Loucy (cell line): ENCODE results near the gene LUC7L.
"Not testable (repeated sequence)": the region's sequence is repeated elsewhere in the genome, so short reads cannot be mapped to it uniquely, and the experiment has no call there.

Experiments used
- H2AFZ ChIP-seq: fragments of 200-600 bp; sonication (generic); 2 replicates; pipeline ENCODE4 v1.6.0; 2016; ENCODE audit warnings: antibody characterized with exemption, mild to moderate bottlenecking, low read length, moderate library complexity
- H3F3A ChIP-seq: fragments of 200-600 bp; 2 replicates; pipeline ENCODE4 v1.6.0; 2016; ENCODE audit warnings: antibody characterized with exemption, low read depth, mild to moderate bottlenecking
- H3K27me3 ChIP-seq: fragments of 200-600 bp; sonication (generic); 2 replicates; pipeline ENCODE4 v1.6.1; 2014; ENCODE audit warnings: low read length, mild to moderate bottlenecking; ENCODE audit not compliant: insufficient read depth, poor library complexity, severe bottlenecking
- H3K36me3 ChIP-seq: fragments of 200-600 bp; sonication (generic); 2 replicates; pipeline ENCODE4 v1.6.1; 2016; ENCODE audit warnings: low read length; ENCODE audit not compliant: insufficient read depth
- H3K4me1 ChIP-seq: fragments of 200-600 bp; sonication (generic); 2 replicates; pipeline ENCODE4 v1.5.1; 2014; ENCODE audit warnings: low read length, mild to moderate bottlenecking; ENCODE audit not compliant: insufficient read depth, poor library complexity, severe bottlenecking
- H3K4me2 ChIP-seq: fragments of 200-600 bp; sonication (generic); 2 replicates; pipeline ENCODE4 v1.6.0; 2014; ENCODE audit warnings: antibody characterized with exemption, low read length, low read depth, mild to moderate bottlenecking; ENCODE audit not compliant: poor library complexity, severe bottlenecking
- H3K4me3 ChIP-seq: fragments of 200-600 bp; sonication (generic); 2 replicates; pipeline ENCODE4 v1.5.1; 2014; ENCODE audit warnings: low read length, mild to moderate bottlenecking, mixed read lengths; ENCODE audit not compliant: poor library complexity, severe bottlenecking
- H3K79me2 ChIP-seq: fragments of 200-600 bp; sonication (generic); 2 replicates; pipeline ENCODE4 v1.6.1; 2014; ENCODE audit warnings: low read length; ENCODE audit not compliant: insufficient read depth
- H3K9ac ChIP-seq: fragments of 200-600 bp; sonication (generic); 2 replicates; pipeline ENCODE4 v1.6.0; 2014; ENCODE audit warnings: mild to moderate bottlenecking, low read depth, low read length, moderate library complexity; ENCODE audit not compliant: poor library complexity, severe bottlenecking
- H3K9me2 ChIP-seq: fragments of 200-600 bp; sonication (generic); replicated peaks from 2 replicates; pipeline ENCODE4 v1.6.1; 2016; ENCODE audit warnings: low read depth, low read length, mixed read lengths
- H3K9me3 ChIP-seq: fragments of 200-600 bp; sonication (generic); 2 replicates; pipeline ENCODE4 v1.6.1; 2014; ENCODE audit warnings: mild to moderate bottlenecking, antibody characterized with exemption, low read length, low read depth; ENCODE audit not compliant: insufficient read depth
- H4K20me1 ChIP-seq: fragments of 200-600 bp; sonication (generic); 2 replicates; pipeline ENCODE4 v1.6.0; 2014; ENCODE audit warnings: antibody characterized with exemption, low read length, mild to moderate bottlenecking; ENCODE audit not compliant: insufficient read depth, poor library complexity, severe bottlenecking
- EZH2phosphoT487 ChIP-seq: fragments of 200-600 bp; IDR thresholded peaks from 2 replicates; pipeline ENCODE4 v1.6.1; 2018; ENCODE audit warnings: antibody characterized with exemption, mild to moderate bottlenecking, moderate library complexity, borderline replicate concordance
- TF ChIP-seq, protein P1 (sequence below): fragments of 200-600 bp; sonication (generic); conservative IDR thresholded peaks from 2 replicates; pipeline ENCODE4 v1.5.1; 2014; ENCODE audit warnings: mild to moderate bottlenecking, antibody characterized with exemption, low read length

Gene LUC7L

DNA sequence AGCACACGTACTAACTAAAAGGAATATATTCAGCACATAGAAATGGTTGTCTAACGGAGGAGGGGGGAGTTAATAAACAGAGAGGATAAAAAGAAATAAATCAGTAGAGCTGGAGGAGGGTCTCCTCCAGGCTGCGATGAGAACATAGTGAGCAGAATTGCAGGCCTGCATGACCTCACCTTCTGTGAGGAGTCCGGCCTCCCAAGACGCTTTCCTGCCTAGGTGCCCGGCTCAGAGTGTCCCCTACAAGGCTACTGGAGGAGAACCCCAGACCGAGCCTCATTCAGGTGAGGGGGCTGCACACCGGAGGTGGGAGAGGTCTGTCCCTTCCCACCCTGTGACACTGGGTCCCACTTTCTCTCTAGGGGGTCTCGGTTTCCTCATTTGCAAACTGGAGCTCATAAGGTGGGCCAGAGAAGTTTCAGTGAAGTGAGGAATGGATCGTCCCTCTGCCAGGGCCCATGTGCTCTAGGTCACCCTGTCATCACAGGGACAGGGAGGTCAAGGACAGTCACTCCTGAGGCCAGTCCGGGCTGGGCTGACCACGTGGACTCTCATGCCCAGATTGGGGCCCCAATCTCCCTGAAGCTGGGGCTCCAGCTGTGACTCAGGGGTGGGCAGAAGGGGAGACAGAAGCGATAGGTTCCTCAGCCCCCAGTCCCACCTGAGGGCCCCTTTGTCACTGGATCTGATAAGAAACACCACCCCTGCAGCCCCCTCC lies 66.8 kb downstream of the LUC7L start:
- H3K9ac ChIP-seq: no peak overlapping the region
- no peaks in the 10 kb centered on the region for H3F3A ChIP-seq
- no peaks in the 10 kb centered on the region for H3K9me2 ChIP-seq
- H3K27me3 ChIP-seq: no peaks in the 10 kb centered on the region
- H2AFZ ChIP-seq: no peak overlapping the region
- TF ChIP-seq EZH2phosphoT487: no peak
- TF ChIP-seq, protein P1, sequence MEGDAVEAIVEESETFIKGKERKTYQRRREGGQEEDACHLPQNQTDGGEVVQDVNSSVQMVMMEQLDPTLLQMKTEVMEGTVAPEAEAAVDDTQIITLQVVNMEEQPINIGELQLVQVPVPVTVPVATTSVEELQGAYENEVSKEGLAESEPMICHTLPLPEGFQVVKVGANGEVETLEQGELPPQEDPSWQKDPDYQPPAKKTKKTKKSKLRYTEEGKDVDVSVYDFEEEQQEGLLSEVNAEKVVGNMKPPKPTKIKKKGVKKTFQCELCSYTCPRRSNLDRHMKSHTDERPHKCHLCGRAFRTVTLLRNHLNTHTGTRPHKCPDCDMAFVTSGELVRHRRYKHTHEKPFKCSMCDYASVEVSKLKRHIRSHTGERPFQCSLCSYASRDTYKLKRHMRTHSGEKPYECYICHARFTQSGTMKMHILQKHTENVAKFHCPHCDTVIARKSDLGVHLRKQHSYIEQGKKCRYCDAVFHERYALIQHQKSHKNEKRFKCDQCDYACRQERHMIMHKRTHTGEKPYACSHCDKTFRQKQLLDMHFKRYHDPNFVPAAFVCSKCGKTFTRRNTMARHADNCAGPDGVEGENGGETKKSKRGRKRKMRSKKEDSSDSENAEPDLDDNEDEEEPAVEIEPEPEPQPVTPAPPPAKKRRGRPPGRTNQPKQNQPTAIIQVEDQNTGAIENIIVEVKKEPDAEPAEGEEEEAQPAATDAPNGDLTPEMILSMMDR: no peak
- no peaks in the 10 kb centered on the region for H4K20me1 ChIP-seq
- no peak overlapping the region for H3K4me2 ChIP-seq
- H3K36me3 ChIP-seq: no peaks in the 10 kb centered on the region
- no peaks in the 10 kb centered on the region for H3K9me3 ChIP-seq
- H3K4me1 ChIP-seq: no peaks in the 10 kb centered on the region
- H3K4me3 ChIP-seq: no peak overlapping the region
- no peaks in the 10 kb centered on the region for H3K79me2 ChIP-seq

DNA sequence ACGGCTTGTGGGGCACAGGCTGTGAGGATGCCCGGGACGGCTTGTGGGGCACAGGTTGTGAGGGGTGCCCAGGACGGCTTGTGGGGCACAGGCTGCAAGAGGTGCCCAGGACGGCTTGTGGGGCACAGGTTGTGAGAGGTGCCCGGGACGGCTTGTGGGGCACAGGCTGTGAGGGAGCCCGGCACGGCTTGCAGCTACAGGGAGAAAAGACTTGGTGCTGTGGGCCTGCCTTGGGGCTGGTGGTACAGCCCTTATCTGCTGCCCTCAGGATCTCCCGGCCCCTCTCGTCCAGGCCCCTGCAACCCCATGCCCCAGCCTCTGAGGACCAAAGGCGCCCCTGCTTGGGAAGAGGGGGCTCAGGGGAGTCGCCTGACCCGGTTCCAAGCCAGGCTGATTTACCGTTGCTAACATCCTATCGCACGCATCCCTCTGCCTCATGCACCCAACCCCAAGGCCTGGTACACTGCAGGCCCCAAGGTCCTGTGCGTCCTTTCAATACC lies 68.5 kb downstream of the LUC7L start:
- H3K9me2 ChIP-seq: no peaks in the 10 kb centered on the region
- no peak overlapping the region for H3K4me2 ChIP-seq
- H3K4me1 ChIP-seq: no peaks in the 10 kb centered on the region
- H3K9me3 ChIP-seq: no peaks in the 10 kb centered on the region
- H3K27me3 ChIP-seq: no peaks in the 10 kb centered on the region
- no peak overlapping the region for H3K4me3 ChIP-seq
- H2AFZ ChIP-seq: no peak overlapping the region
- no peak for TF ChIP-seq EZH2phosphoT487
- TF ChIP-seq, protein P1: no peak
- H4K20me1 ChIP-seq: no peaks in the 10 kb centered on the region
- H3K36me3 ChIP-seq: no peaks in the 10 kb centered on the region
- H3K9ac ChIP-seq: no peak overlapping the region
- H3F3A ChIP-seq: no peaks in the 10 kb centered on the region
- no peaks in the 10 kb centered on the region for H3K79me2 ChIP-seq

DNA sequence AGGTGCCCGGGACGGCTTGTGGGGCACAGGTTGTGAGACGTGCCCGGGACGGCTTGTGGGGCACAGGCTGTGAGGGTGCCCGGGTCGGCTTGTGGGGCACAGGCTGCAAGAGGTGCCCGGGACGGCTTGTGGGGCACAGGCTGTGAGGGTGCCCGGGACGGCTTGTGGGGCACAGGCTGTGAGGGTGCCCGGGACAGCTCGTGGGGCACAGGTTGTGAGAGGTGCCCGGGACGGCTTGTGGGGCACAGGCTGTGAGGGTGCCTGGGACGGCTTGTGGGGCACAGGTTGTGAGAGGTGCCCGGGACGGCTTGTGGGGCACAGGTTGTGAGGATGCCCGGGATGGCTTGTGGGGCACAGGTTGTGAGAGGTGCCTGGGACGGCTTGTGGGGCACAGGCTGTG lies 69.0 kb downstream of the LUC7L start:
- H3F3A ChIP-seq, H3K4me1 ChIP-seq, H3K27me3 ChIP-seq, H3K9ac ChIP-seq, H3K9me2 ChIP-seq, H3K4me3 ChIP-seq, H3K36me3 ChIP-seq, H3K79me2 ChIP-seq, H3K9me3 ChIP-seq, H4K20me1 ChIP-seq, H2AFZ ChIP-seq, H3K4me2 ChIP-seq: not testable (repeated sequence)
